CD4-positive, alpha-beta T cell (primary cell): ENCODE data around the gene BLTP3A. TPM values are rescaled to one million over a fixed set of nuclear protein-coding genes. Genes with fewer than 3 reads are reported as not detected.

Source experiments
- ATAC-seq: fragments of 200-7000 bp; cut with Tn5 transposase; one replicate; pipeline ENCODE4 v1.10.0; 2022; ENCODE audit warnings: mild to moderate bottlenecking; ENCODE audit not compliant: poor library complexity
- CTCF ChIA-PET: fragments of 350-600 bp; sonication (Branson Sonifier 250); formaldehyde crosslinking; loops from one replicate; lab custom pipeline; 2021; ENCODE audit warnings: antibody characterized with exemption, inconsistent platforms; lab: Charles Lee
- POLR2A ChIA-PET: fragments of 350-600 bp; sonication (Branson Sonifier 250); formaldehyde crosslinking; loops from one replicate; lab custom pipeline; 2021; ENCODE audit warnings: antibody characterized with exemption, inconsistent platforms; lab: Charles Lee
- DNase-seq, 14 experiments: peaks; one replicate each; pipeline ENCODE4 v3.0.0-alpha.2; 2013 to 2020; ENCODE audit warnings: mixed read lengths in 2 of 14
- H3K27ac ChIP-seq, 2 donors: one replicate each; pipeline versions ENCODE4 v1.5.1 to v1.7.0; 2013; ENCODE audit warnings: low read length in 2 of 2, low read depth in 1 of 2, mild to moderate bottlenecking in 1 of 2
- H3K27me3 ChIP-seq, 2 experiments: 1 replicate in 1 of 2; 2 replicates in 1 of 2; pipeline versions ENCODE4 v1.6.1 to v1.7.0; 2013; ENCODE audit warnings: low read length in 2 of 2, control low read depth in 1 of 2, mild to moderate bottlenecking in 1 of 2, moderate library complexity in 1 of 2; ENCODE audit not compliant: insufficient read depth in 2 of 2, control insufficient read depth in 1 of 2
- H3K36me3 ChIP-seq: one replicate; pipeline ENCODE4 v1.6.1; 2013; ENCODE audit warnings: low read length, control low read depth; ENCODE audit not compliant: insufficient read depth
- H3K4me1 ChIP-seq: one replicate; pipeline ENCODE4 v1.6.1; 2013; ENCODE audit warnings: low read length, control low read depth; ENCODE audit not compliant: insufficient read depth
- H3K4me3 ChIP-seq: one replicate; pipeline ENCODE4 v1.5.1; 2013; ENCODE audit warnings: mild to moderate bottlenecking, low read length, moderate library complexity
- H3K9me3 ChIP-seq, 2 experiments: 1 replicate in 1 of 2; 2 replicates in 1 of 2; pipeline versions ENCODE4 v1.6.1 to v1.7.0; 2013; ENCODE audit warnings: low read length in 2 of 2, mild to moderate bottlenecking in 2 of 2, control low read depth in 1 of 2, moderate library complexity in 1 of 2; ENCODE audit not compliant: control insufficient read depth in 1 of 2, insufficient read depth in 1 of 2
- H3K27ac Mint-ChIP-seq: one replicate; pipeline ENCODE4 v1.8.0; 2020; ENCODE audit warnings: mixed read lengths
- H3K27me3 Mint-ChIP-seq: one replicate; pipeline ENCODE4 v1.8.0; 2021; ENCODE audit warnings: mixed read lengths
- H3K36me3 Mint-ChIP-seq: one replicate; pipeline ENCODE4 v1.8.0; 2021; ENCODE audit warnings: low read depth, mixed read lengths
- H3K4me1 Mint-ChIP-seq: one replicate; pipeline ENCODE4 v1.8.0; 2021; ENCODE audit warnings: low read depth, mixed read lengths
- H3K4me3 Mint-ChIP-seq: one replicate; pipeline ENCODE4 v1.8.0; 2020; ENCODE audit warnings: mild to moderate bottlenecking, mixed read lengths
- H3K9me3 Mint-ChIP-seq: one replicate; pipeline ENCODE4 v1.8.0; 2020; ENCODE audit warnings: mixed read lengths
- intact Hi-C, 2 experiments: fragments of 100-400 bp; cut with DNase I in 1 of 2; cut with micrococcal nuclease in 1 of 2; formaldehyde crosslinking; loops; one replicate each; pipeline versions ENCODE4 v1.15.1 to v1.9.0; 2023 to 2025; cut with DNase I, micrococcal nuclease
- total RNA-seq, 174 experiments: library from RNA in 2 of 174; stranded (reverse) in 2 of 174; gene quantifications; one replicate each; pipeline ENCODE4 v1.2.3 and lab custom pipeline; 2021 to 2026
- TF ChIP-seq, protein P1 (sequence below): fragments of 200-600 bp; IDR thresholded peaks from one replicate; pipeline ENCODE4 v1.8.0; 2022; ENCODE audit warnings: antibody characterized with exemption, mild to moderate bottlenecking

BLTP3A gene
- total RNA-seq, 2 experiments from 2014 or later = 7.6 to 8.1 TPM

- H3K4me3 ChIP-seq = no peak overlapping the region
- no peaks in the 10 kb centered on the region for H3K27me3 ChIP-seq
- TF ChIP-seq, protein P1, sequence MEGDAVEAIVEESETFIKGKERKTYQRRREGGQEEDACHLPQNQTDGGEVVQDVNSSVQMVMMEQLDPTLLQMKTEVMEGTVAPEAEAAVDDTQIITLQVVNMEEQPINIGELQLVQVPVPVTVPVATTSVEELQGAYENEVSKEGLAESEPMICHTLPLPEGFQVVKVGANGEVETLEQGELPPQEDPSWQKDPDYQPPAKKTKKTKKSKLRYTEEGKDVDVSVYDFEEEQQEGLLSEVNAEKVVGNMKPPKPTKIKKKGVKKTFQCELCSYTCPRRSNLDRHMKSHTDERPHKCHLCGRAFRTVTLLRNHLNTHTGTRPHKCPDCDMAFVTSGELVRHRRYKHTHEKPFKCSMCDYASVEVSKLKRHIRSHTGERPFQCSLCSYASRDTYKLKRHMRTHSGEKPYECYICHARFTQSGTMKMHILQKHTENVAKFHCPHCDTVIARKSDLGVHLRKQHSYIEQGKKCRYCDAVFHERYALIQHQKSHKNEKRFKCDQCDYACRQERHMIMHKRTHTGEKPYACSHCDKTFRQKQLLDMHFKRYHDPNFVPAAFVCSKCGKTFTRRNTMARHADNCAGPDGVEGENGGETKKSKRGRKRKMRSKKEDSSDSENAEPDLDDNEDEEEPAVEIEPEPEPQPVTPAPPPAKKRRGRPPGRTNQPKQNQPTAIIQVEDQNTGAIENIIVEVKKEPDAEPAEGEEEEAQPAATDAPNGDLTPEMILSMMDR = no peak
- no peaks in the 10 kb centered on the region for H3K27me3 Mint-ChIP-seq
- POLR2A ChIA-PET = no interaction called here
- no peaks in the 10 kb centered on the region for H3K4me1 Mint-ChIP-seq
- peaks cover 30% of the 10 kb centered on the region for H3K36me3 ChIP-seq
- no peaks in the 10 kb centered on the region for H3K4me1 ChIP-seq
- no peak overlapping the region for H3K4me3 Mint-ChIP-seq
- H3K9me3 Mint-ChIP-seq = no peaks in the 10 kb centered on the region
- no peak overlapping the region for H3K27ac ChIP-seq
- no peak overlapping the region for H3K27ac Mint-ChIP-seq
- ATAC-seq (no peak), DNase-seq (no peak)
- intact Hi-C loops = no loop called here
- peaks cover 72% of the 10 kb centered on the region for H3K36me3 Mint-ChIP-seq
- no peaks in the 10 kb centered on the region for H3K9me3 ChIP-seq
- CTCF ChIA-PET = no interaction called here
Observed at GRCh38 chr6:34836008-34836407, 44.1 kb downstream of the BLTP3A start.

DNA sequence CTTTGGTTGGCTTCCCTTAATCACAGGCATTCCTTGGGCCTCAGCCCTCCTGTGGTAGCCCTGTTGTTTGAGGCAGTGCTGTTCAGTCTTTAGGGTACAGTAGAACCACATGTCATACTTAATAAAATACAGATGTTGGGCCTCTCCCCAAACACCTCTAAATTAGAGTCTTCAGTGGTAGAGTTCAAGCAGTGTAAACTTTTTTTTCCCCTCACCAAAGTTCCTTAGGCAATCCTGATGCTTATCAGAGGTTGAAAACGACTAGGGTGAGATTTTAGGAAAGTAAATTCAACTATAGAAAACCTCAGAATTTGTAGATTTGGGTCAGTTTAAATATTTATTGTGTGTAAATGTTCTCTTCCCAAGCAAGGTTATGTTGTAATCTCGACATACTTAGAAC lies 44.6 kb downstream of the BLTP3A start:
- H3K4me3 ChIP-seq = no peak overlapping the region
- CTCF ChIA-PET = no interaction called here
- no peaks in the 10 kb centered on the region for H3K4me1 ChIP-seq
- no peak overlapping the region for H3K27ac Mint-ChIP-seq
- no peaks in the 10 kb centered on the region for H3K4me1 Mint-ChIP-seq
- H3K36me3 ChIP-seq = peaks cover 30% of the 10 kb centered on the region
- DNase-seq (no peak), ATAC-seq (no peak)
- no peaks in the 10 kb centered on the region for H3K27me3 ChIP-seq
- H3K9me3 ChIP-seq = no peaks in the 10 kb centered on the region
- H3K27me3 Mint-ChIP-seq = no peaks in the 10 kb centered on the region
- TF ChIP-seq, protein P1 = no peak
- POLR2A ChIA-PET = no interaction called here
- peaks cover 71% of the 10 kb centered on the region for H3K36me3 Mint-ChIP-seq
- intact Hi-C loops = no loop called here
- H3K4me3 Mint-ChIP-seq = no peak overlapping the region
- H3K9me3 Mint-ChIP-seq = no peaks in the 10 kb centered on the region
- H3K27ac ChIP-seq = no peak overlapping the region

GRCh38 chr6:34837528-34837927 lies 45.6 kb downstream of the BLTP3A start:
- Histone ChIP-seq H3K9me3 (no peaks in the 10 kb centered on the region), H3K4me3 (no peak overlapping the region), H3K4me1 (no peaks in the 10 kb centered on the region), H3K27me3 (no peaks in the 10 kb centered on the region), H3K36me3 (peaks cover 30% of the 10 kb centered on the region), H3K27ac (no peak overlapping the region)
- no peaks in the 10 kb centered on the region for H3K9me3 Mint-ChIP-seq
- ChIA-PET CTCF (no interaction called here), POLR2A (no interaction called here)
- H3K27me3 Mint-ChIP-seq = no peaks in the 10 kb centered on the region
- DNase-seq = no peak
- peaks cover 70% of the 10 kb centered on the region for H3K36me3 Mint-ChIP-seq
- H3K27ac Mint-ChIP-seq = no peak overlapping the region
- no peak for ATAC-seq
- H3K4me3 Mint-ChIP-seq = no peak overlapping the region
- no peaks in the 10 kb centered on the region for H3K4me1 Mint-ChIP-seq
- TF ChIP-seq, protein P1 = no peak
- intact Hi-C loops = no loop called here
